GM19023 (cell line): ENCODE results near the gene KRT83.
A peak's percentile ranks its signal among the peaks of the same experiment; 100 is the strongest.
"Not testable (repeated sequence)": the region's sequence is repeated elsewhere in the genome, so short reads cannot be mapped to it uniquely, and the experiment has no call there.

Experiments
- ATAC-seq: cut with Tn5 transposase; IDR thresholded peaks from one replicate; pipeline ENCODE4 v1.9.1; 2021; ENCODE audit warnings: mild to moderate bottlenecking, moderate library complexity; ENCODE audit not compliant: unreplicated experiment

Gene KRT83

GRCh38 chr12:52290483-52291134, 30.6 kb downstream of the KRT83 start:
- not testable (repeated sequence) for ATAC-seq

- peak; percentile 73 for ATAC-seq
Measured at GRCh38 chr12:52287816-52288805, 33.1 kb downstream of the KRT83 start.

GRCh38 chr12:52286857-52287785, 34.1 kb downstream of the KRT83 start:
- ATAC-seq = not testable (repeated sequence)

GRCh38 chr12:52285851-52286530, 35.2 kb downstream of the KRT83 start:
- ATAC-seq = no peak

GRCh38 chr12:52285172-52285745, 35.9 kb downstream of the KRT83 start:
- no peak for ATAC-seq

GRCh38 chr12:52284562-52285171, 36.5 kb downstream of the KRT83 start:
- no peak for ATAC-seq

- ATAC-seq = no peak
Measured at GRCh38 chr12:52280796-52281560, 40.2 kb downstream of the KRT83 start.

GRCh38 chr12:52280319-52280795, 40.8 kb downstream of the KRT83 start:
- no peak for ATAC-seq

- ATAC-seq = no peak
Measured at GRCh38 chr12:52279422-52280318, 41.5 kb downstream of the KRT83 start.

- ATAC-seq = no peak
Measured at GRCh38 chr12:52278575-52279421, 42.4 kb downstream of the KRT83 start.

- ATAC-seq = no peak
Measured at GRCh38 chr12:52277486-52278245, 43.5 kb downstream of the KRT83 start.

- ATAC-seq = no peak
Measured at GRCh38 chr12:52275686-52276085, 45.5 kb downstream of the KRT83 start.

- no peak for ATAC-seq
Measured at GRCh38 chr12:52274521-52275120, 46.6 kb downstream of the KRT83 start, which contains the start of gene KRT86. Gene KRT86, plus strand, starts transcription at chr12:52274645. Its CDS starts 27,272 bp downstream, at chr12:52301917.

- no peak for ATAC-seq
Measured at GRCh38 chr12:52271158-52271557, 50.0 kb downstream of the KRT83 start.

GRCh38 chr12:52270541-52271070, 50.6 kb downstream of the KRT83 start:
- no peak for ATAC-seq
